Myocyte (in vitro differentiated cells): ENCODE results near the gene SOX8. TPM values are rescaled to one million over a fixed set of nuclear protein-coding genes. Genes with fewer than 3 reads are reported as not detected.
"Not testable (repeated sequence)": the region's sequence is repeated elsewhere in the genome, so short reads cannot be mapped to it uniquely, and the experiment has no call there.

Source experiments
- DNase-seq: peaks from one replicate; pipeline ENCODE4 v3.0.0-alpha.2; 2012; ENCODE audit warnings: low read depth
- total RNA-seq: library from RNA; depleted of rRNA; stranded (reverse); fragments of >200 nt; gene quantifications from 2 replicates; pipeline ENCODE4 v1.2.3, GENCODE V29; 2014

SOX8 gene
- total RNA-seq, 1 donor from 2014 or later: 53.9 TPM

DNA sequence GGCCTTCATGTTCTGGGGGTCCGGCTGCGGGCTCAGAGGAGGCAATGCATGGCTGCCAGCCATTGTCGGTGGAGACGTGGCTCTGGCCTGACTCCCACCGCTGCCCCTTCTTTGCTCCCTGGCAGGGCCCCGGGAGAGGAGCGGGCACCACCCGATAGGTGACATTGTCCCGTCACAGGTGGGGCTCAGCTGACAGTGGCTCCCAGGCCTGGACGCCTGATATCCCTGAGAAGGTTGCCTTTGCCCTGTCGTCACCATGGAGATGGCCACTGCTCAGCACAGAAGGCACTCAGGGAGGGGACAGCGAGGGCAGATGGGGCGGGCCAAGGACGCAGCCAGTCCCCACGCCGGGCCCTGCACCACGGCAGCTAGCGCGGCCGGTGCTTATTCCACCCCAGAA is 42.6 kb downstream of the SOX8 start:
- DNase-seq: no peak

DNA sequence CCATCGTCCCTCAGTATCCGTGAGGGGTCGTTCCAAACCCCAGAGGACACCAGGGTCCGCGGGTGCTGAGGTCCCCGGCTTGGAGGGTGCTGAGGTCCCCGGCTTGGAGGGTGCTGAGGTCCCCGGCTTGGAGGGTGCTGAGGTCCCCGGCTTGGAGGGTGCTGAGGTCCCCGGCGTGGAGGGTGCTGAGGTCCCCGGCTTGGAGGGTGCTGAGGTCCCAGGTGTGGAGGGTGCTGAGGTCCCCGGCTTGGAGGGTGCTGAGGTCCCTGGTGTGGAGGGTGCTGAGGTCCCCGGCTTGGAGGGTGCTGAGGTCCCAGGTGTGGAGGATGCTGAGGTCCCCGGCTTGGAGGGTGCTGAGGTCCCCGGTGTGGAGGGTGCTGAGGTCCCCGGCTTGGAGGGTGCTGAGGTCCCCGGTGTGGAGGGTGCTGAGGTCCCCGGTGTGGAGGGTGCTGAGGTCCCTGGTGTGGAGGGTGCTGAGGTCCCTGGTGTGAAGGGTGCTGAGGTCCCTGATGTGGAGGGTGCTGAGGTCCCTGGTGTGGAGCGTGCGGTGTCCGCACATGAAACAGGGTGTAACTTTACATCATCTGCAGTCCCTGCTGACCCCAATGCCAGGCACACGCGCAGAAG is 43.7 kb downstream of the SOX8 start:
- DNase-seq: not testable (repeated sequence)

DNA sequence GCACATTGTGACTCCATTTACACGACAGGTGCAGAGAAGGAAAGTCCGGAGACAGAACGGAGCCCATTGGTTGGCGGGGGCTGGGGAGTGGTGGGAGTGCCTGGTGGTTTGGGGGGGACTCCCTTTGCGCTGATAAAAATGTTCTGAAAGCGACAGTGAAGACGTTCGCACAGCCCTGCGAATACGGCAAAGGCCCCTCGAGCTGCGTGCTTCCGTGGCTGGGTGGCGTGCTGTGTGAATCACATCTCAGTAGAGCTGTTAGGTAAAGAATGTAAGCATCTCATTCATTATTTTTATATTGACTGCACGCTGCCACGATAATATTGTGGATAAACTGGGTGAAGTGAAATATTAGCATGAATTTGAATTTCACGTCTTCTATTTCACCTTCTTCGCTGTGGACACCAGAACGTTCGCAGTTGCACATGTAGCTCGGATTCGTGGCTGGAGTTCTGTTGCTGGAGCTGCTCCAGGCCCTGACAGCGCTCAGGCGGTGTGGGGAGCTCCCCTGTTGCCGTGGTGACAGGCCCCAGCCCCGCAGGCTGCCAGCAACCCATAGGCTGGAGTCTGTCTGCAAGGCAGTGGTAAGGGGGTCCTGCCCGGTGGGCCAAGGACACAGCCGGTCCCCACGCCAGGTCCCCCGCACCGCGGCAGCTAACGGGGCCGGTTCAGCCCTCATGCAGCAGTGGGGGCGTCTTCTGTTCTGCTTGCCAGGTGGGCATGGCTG is 44.6 kb downstream of the SOX8 start:
- DNase-seq: no peak

DNA sequence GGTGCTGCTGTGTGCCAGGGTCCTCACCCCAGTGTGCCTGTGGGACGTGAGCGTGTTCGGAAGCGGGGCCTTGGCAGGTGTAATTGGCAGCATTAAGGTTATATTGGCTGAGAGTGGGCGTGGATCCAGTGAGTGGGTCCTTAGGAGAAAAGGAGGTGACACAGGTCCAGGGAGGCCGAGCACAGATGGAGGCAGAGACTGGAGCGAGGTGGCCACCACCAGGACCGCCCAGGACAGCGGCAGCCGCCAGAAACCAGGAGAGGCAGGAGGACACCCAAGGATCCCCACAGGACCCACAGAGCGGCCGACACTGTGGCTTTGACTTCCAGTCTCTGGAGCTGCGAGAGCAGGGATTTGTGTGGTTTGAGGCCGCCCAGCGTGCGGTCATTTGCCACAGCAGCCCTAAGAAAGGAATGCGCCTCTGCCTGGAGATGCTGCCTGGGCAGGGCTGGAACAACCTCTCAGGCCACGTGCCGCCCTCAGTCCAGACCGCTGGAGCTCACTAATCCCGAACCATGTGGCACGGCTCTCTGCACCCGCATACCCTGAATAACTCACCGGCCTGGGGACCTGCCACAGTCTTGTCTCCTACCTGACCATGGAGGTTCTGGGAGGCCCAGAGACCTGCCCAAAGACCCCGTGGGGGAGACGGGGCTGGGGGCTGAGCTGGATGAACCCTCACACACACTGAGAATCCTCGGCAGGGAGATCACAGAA is 45.4 kb downstream of the SOX8 start:
- DNase-seq: peak; percentile 97

DNA sequence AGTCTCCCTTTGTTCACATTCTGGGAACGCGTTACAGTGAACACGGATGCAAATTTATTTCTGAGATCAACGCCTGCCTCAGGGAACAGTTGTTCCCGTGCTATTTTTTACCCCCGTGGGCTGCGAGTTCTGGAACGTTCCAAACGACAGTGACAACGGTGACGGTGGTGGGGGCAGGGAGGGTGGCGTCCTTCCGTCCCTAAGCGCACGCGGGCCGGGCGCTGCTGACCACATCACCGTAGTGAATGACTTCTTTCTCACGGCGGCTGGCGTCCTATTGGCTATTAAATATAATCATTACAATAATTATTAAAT is 45.9 kb downstream of the SOX8 start:
- peak; percentile 67 for DNase-seq

DNA sequence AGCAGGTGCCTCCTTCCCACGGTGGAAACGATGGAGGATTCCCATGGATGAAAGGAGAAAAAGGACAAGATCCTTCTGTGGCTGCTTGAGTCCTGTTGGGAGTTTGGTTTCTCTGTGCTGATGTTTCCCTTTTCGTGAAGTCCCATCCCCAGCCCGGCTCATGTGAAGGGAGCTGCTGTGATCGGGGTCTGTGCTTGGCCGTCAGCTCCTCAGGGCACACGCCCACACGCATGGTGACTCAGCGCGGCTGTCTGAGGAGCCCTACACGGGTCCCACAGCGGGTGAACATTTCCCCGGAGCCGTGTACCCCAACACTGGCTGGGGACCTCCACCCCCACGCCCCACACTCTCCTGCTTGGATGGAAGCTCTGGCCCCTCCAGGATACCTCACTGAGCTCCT is 46.5 kb downstream of the SOX8 start:
- no peak for DNase-seq

DNA sequence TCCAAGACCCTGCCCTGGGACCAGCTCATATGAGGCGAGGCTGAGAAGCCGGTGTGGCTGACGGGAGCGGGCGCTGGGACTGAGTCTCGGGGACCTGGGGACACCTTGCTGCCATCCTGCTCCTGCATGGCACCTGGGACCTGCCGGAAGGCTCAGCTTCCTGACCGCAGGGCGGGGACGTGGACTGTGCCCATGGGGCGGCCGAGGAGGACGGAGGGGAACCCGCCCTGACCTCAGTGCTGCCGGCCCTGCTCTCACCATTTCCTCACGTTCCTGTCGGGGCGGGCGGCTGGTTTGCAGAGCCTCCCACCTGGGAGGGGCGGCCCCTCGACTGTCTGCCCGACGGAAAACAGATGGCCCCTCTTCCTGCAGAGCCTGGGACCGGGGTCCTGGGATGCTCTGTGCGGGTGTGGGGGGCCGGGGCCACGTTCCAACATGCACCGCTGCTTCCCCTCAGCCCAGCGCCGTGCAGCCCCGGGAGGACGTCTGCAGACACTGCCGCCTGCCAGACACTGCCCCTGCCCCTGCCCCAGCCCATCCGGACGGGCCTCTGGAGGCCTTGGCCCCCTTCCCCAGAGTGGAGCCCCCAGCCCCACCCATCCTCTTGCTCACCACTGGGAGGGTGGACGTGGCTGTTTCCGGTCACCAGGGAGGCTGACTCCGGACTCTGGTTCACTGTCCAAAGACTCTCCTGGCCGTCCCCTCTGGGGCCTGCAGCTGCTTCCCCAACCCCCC is 47.1 kb downstream of the SOX8 start:
- DNase-seq: no peak

DNA sequence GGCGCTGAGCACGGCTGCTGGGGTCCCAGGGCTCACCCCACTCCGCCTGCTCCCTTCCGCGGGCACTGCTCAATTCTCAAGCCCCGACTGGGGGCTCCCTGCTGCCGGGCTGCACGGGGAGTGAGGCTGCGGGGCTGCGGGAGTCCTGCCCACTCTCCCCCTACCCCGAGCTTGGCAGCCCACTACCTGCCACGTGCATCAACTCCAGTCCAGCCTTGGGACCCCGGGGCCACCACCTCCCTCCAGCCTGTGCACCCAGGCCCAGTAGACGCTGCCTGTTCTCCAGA is 47.6 kb downstream of the SOX8 start:
- no peak for DNase-seq

DNA sequence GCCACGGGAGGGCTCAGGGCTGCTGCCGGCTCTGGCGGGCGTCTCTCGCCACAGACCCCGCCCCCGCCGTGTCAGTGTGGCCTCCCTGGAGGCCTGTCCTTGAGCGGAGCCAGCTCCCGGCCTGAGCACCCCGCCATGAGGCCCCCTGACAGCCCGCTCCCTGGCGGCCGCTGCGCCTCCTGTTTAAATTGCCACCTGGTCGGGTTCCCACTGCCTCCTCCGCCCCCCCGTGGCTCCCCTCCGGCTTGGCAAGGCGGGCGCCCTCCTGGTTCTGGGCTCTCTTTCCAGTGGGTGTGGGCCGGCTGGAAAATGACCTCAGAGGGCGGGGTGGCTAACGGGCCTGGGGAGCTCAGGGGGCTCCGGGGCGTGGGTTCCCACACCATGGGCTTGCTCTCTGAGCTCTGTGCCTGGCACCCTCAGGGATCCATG is 48.9 kb downstream of the SOX8 start:
- DNase-seq: no peak

DNA sequence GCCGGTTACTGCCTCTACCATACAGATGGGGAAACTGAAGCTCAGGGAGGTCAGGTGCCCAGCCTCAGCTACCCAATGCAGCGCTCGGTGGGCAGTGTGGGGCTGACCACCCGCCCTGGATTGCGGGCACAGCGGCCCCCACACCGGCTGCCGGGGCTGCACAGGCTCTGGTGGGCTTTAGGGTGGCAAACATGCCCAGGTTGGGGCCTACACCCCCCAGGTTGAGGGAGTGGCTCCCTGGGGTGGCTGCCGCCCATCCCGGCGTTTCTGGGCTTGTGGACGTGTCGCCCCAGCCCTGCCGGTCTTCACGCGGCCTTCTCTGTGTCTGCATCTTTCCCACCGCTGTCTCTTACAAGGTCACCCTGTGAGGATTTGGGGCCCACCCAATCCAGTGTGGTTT is 50.1 kb downstream of the SOX8 start:
- DNase-seq: no peak

DNA sequence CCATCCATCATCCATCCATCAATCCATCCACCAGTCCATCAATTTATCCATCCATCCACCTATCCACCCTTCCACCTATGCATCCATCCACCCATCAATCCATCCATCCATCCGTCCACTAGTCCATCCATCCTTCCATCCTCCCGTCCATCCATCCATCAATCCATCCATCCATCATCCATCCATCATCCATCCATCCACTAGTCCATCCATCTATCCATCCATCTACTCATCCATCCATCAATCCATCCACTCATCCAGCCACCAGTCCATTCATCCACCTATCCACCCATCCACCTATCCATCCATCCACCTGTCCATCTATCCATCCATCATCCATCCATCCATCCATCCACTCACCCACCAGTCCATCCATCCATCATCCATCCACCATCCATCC is 51.0 kb downstream of the SOX8 start:
- DNase-seq: no peak

DNA sequence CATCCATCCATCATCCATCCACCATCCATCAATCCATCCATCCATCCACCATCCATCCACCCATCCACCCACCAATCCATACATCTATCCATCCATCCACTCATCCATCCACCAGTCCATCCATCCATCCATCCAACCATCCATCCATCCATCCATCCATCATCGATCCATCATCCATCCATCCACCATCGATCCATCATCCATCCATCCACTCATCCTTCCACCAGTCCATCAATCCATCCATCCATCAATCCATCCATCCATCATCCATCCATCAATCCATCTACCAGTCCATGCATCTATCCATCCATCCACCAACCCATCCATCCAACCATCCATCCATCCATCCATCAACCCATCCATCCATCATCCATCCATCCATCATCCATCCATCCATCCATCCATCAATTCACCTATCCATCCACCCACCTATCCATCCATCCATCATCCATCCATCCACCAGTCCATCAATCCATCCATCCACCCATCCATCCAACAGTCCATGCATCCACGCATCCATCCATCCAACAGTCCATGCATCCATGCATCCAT is 51.6 kb downstream of the SOX8 start:
- DNase-seq: no peak

DNA sequence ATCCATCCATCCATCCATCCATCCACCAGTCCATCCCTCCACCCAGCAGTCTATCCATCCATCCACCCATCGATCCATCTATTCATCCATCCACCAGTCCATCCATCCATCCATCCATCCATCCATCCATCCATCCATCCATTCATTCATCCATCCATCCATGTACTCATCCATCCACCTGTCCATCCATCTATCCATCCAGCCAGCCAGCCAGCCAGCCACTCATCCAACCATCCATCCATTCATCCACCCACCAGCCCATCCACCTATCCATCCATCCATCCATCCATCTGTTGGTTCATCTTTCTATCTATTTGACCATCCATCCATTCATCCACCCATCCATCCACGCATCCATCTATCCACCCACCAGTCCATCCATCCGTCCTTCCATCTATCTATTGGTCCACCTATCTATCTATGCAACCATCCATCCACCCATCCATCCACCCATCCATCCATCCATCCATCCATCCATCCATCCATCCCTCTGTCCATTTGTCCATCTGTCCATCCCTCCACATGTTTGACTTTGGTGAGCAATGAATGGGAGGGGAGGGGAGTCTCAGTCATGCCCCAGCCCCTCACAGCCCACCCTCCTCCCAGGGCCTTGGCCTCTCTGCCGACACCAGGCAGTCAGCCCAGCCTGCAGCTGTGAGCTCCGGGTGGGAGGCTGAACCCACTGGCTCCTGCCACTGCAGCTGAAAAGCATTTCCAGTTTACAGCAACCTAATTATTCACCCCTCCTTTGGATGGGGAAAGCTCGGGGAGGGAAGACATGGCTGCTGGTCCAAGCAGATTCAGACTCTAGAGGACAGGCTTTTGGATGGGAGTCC is 52.9 kb downstream of the SOX8 start:
- no peak for DNase-seq

DNA sequence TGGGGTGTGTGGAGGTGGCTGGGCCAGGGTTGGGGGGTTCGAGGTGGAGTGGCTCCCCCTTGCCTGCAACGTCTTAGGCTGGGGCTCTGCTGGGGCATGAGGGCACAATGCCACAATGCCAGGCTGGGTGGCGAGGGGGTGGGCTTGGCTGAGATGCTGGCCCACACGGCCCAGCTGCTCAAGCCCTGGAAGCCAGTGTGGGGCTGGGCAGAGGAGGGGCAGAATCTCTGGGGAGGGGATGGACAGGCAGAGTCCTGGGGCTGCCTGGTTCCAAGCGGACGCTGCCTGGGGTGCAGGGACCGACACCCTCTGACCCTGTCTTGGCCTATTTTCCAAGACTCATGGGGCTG is 53.5 kb downstream of the SOX8 start:
- DNase-seq: no peak

DNA sequence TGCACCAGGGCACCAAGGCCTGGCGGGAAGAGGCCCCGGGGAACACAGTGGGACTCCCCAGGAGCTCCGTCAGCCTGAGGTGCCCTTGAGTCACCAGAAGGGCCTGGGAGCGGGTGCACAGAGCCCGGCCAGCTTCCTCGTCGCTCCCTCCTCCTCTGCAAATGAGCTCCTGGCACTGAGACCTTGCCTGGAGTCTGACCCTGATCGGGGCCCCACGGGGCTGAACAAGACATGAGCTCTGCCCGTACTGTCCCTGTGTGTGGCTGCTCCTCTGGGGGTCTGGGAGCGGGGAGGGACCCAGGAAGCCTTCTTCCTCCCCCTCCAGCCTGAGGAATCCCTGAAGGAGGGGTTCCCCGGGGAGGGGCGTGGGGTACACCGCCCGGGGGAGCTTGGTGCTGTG is 54.6 kb downstream of the SOX8 start:
- DNase-seq: no peak

Other genes with a start within 250 kb of the SOX8 start
- gene CIAO3, start 240.8 kb upstream of the SOX8 start, total RNA-seq: 39.2 TPM in 2 replicates
- gene MSLN, start 221.0 kb upstream of the SOX8 start, total RNA-seq: not detected in 2 replicates
- gene RPUSD1, start 193.4 kb upstream of the SOX8 start, total RNA-seq: 31.0 and 41.3 TPM in 2 replicates
- 7.5 and 10.0 TPM in 2 replicates for gene CHTF18, start 193.2 kb upstream of the SOX8 start, total RNA-seq
- not detected in 2 replicates for gene GNG13, start 181.0 kb upstream of the SOX8 start, total RNA-seq
- gene LMF1, start 10.8 kb upstream of the SOX8 start, total RNA-seq: 67.9 and 74.3 TPM in 2 replicates
- 0.29 and 1.6 TPM in 2 replicates for gene SSTR5, start 91.0 kb downstream of the SOX8 start, total RNA-seq
- not detected in 2 replicates for gene C1QTNF8, start 114.5 kb downstream of the SOX8 start, total RNA-seq
- gene CACNA1H, start 171.3 kb downstream of the SOX8 start, total RNA-seq: 0.16 and 0.21 TPM in 2 replicates
- not detected in 2 replicates for gene TPSG1, start 243.5 kb downstream of the SOX8 start, total RNA-seq
- not detected in 2 replicates for gene TPSB2, start 248.4 kb downstream of the SOX8 start, total RNA-seq